H1 (cell line): ENCODE results near the gene ARHGDIG.

ENCODE experiments used
- CHD2 ChIP-seq: IDR thresholded peaks from 2 replicates; pipeline ENCODE4 v1.6.1; 2012; ENCODE audit warnings: low read length, improper control_type of control experiment
- EZH2 ChIP-seq: fragments of 200-600 bp; sonication (generic); IDR thresholded peaks from 2 replicates; pipeline ENCODE4 v1.7.1; 2012; ENCODE audit warnings: low read depth, mild to moderate bottlenecking, moderate library complexity, low read length, inconsistent platforms; ENCODE audit not compliant: severe bottlenecking
- GABPA ChIP-seq: IDR thresholded peaks from 2 replicates; pipeline ENCODE4 v1.6.1; 2011; ENCODE audit warnings: mild to moderate bottlenecking, low read length, moderate library complexity, borderline replicate concordance; ENCODE audit not compliant: insufficient read depth
- HDAC2 ChIP-seq, 2 experiments: fragments of 300-600 bp in 1 of 2; sonication (generic) in 1 of 2; IDR thresholded peaks; 2 replicates each; pipeline ENCODE4 v1.6.1; 2011 to 2012; ENCODE audit warnings: low read depth in 2 of 2, low read length in 2 of 2, mild to moderate bottlenecking in 2 of 2, moderate library complexity in 2 of 2, borderline replicate concordance in 1 of 2, inconsistent platforms in 1 of 2
- POLR2AphosphoS5 ChIP-seq: IDR thresholded peaks from 2 replicates; pipeline ENCODE4 v1.6.1; 2011; ENCODE audit warnings: low read depth, low read length
- RFX5 ChIP-seq: IDR thresholded peaks from 2 replicates; pipeline ENCODE4 v1.6.1; 2011; ENCODE audit warnings: low read depth, low read length, improper control_type of control experiment, borderline replicate concordance
- SIX5 ChIP-seq: IDR thresholded peaks from 2 replicates; pipeline ENCODE4 v1.6.1; 2011; ENCODE audit warnings: mild to moderate bottlenecking, low read depth, low read length
- SP2 ChIP-seq: IDR thresholded peaks from 2 replicates; pipeline ENCODE4 v1.6.1; 2012; ENCODE audit warnings: mild to moderate bottlenecking, low read length, inconsistent platforms
- TF ChIP-seq, protein P1 (sequence below), 3 experiments: IDR thresholded peaks; 1 replicate in 2 of 3; 2 replicates in 1 of 3; pipeline versions ENCODE4 v1.5.1 to v1.6.1; 2011; ENCODE audit warnings: low read length in 3 of 3, mild to moderate bottlenecking in 3 of 3, inconsistent platforms in 2 of 3, low read depth in 1 of 3, moderate library complexity in 1 of 3; ENCODE audit not compliant: insufficient read depth in 1 of 3; ENCODE audit errors: control extremely low read depth in 1 of 3
- TF ChIP-seq, protein P2 (sequence below): IDR thresholded peaks from 2 replicates; pipeline ENCODE4 v1.6.1; 2011; ENCODE audit warnings: low read length, improper control_type of control experiment
- TF ChIP-seq, protein P3 (sequence below): IDR thresholded peaks from 2 replicates; pipeline ENCODE4 v1.6.1; 2012; ENCODE audit warnings: inconsistent platforms
- TF ChIP-seq, protein P4 (sequence below): IDR thresholded peaks from 2 replicates; pipeline ENCODE4 v1.6.1; 2011; ENCODE audit warnings: low read depth, mild to moderate bottlenecking, low read length; ENCODE audit not compliant: insufficient read depth

DNA sequence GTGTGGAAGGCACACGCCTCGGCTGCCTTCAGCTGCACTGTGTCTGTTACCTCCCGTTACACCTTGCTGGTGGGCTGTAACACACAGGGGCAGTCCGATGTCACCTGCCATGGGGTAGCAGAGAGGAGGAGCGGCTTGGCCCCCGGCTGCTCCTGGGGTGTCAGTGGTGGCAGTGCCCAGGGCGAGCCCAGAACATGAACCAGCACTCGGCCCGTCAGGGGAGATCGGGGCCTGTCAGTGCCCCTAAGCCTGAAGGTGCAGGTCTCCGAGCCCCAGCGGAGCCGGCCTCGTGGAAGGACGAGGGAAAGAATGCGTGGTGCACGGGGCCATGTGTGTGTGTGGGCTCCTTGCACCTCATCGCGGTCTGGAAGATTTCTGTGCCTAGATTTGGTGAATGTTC is 20.1 kb upstream of the ARHGDIG start:
- TF ChIP-seq, protein P1, sequence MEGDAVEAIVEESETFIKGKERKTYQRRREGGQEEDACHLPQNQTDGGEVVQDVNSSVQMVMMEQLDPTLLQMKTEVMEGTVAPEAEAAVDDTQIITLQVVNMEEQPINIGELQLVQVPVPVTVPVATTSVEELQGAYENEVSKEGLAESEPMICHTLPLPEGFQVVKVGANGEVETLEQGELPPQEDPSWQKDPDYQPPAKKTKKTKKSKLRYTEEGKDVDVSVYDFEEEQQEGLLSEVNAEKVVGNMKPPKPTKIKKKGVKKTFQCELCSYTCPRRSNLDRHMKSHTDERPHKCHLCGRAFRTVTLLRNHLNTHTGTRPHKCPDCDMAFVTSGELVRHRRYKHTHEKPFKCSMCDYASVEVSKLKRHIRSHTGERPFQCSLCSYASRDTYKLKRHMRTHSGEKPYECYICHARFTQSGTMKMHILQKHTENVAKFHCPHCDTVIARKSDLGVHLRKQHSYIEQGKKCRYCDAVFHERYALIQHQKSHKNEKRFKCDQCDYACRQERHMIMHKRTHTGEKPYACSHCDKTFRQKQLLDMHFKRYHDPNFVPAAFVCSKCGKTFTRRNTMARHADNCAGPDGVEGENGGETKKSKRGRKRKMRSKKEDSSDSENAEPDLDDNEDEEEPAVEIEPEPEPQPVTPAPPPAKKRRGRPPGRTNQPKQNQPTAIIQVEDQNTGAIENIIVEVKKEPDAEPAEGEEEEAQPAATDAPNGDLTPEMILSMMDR (IDR thresholded peaks at IDR 0.05; ENCODE audit: control extremely low read depth in 1 of 3, insufficient read depth in 1 of 3, low read depth in 1 of 3, low read length in 3 of 3) = no peak
- TF ChIP-seq, protein P2, sequence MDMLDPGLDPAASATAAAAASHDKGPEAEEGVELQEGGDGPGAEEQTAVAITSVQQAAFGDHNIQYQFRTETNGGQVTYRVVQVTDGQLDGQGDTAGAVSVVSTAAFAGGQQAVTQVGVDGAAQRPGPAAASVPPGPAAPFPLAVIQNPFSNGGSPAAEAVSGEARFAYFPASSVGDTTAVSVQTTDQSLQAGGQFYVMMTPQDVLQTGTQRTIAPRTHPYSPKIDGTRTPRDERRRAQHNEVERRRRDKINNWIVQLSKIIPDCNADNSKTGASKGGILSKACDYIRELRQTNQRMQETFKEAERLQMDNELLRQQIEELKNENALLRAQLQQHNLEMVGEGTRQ = no peak
- TF ChIP-seq HDAC2 (IDR thresholded peaks at IDR 0.05; ENCODE audit: borderline replicate concordance in 1 of 2, low read depth in 2 of 2, low read length in 2 of 2) = no peak
- no peak for TF ChIP-seq EZH2
- no peak for TF ChIP-seq GABPA
- TF ChIP-seq CHD2 = no peak
- no peak for TF ChIP-seq SP2
- TF ChIP-seq POLR2AphosphoS5 = no peak
- TF ChIP-seq SIX5 = no peak
- TF ChIP-seq, protein P3, sequence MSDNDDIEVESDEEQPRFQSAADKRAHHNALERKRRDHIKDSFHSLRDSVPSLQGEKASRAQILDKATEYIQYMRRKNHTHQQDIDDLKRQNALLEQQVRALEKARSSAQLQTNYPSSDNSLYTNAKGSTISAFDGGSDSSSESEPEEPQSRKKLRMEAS = no peak
- TF ChIP-seq RFX5 = no peak
- TF ChIP-seq, protein P4, sequence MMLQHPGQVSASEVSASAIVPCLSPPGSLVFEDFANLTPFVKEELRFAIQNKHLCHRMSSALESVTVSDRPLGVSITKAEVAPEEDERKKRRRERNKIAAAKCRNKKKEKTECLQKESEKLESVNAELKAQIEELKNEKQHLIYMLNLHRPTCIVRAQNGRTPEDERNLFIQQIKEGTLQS = no peak
